Activated CD4-positive, alpha-beta T cell treated with anti-CD3 and anti-CD28 coated beads, Interleukin-2, Interleukin-4, amounts not matched to agents 100 ng/mL and 50 ng/mL, durations not matched to agents 16 hours and 8 hours (primary cell): Measurements from ENCODE around the gene STX16.
"Not testable (repeated sequence)": the region's sequence is repeated elsewhere in the genome, so short reads cannot be mapped to it uniquely, and the experiment has no call there.

Experiments
- DNase-seq: peaks from one replicate; pipeline ENCODE4 v3.0.0-alpha.2; 2020; ENCODE audit warnings: low spot score

The STX16 gene

GRCh38 chr20:58637466-58638213 lies 13.4 kb upstream of the STX16 start:
- no peak for DNase-seq

DNA sequence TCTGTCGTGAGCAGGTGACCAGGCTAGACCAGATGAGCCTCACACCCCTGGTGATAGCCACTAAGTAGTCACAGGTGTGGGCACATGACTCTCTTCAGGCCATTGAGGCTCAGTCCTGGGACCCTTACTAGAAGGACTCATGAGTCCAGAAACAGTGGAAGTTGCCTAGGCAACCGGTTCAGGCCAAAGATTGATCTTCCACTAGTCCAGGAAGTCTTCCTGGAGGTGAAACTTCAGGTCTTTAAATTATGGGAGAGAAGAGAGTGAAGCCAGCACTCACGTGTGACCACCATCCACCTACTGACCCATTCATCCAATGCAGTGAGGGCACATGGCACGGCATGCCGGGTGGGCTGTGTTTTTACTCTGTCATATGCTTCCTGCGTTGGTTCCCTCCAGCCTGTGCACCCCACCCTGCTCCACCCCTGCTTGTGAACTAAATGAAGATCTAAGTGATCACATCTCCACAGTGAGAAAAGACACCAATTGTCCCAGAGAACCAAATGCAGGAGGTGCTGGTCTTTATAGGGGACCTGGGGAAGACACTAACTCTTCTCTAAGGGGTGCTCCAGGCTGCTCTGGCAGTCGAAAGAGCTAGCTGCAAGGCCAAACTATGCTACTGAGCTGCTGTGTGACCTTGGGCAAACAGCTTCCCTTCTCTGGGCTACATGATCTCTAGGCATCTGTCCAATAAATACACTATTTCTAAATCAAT lies 12.5 kb upstream of the STX16 start:
- no peak for DNase-seq

DNA sequence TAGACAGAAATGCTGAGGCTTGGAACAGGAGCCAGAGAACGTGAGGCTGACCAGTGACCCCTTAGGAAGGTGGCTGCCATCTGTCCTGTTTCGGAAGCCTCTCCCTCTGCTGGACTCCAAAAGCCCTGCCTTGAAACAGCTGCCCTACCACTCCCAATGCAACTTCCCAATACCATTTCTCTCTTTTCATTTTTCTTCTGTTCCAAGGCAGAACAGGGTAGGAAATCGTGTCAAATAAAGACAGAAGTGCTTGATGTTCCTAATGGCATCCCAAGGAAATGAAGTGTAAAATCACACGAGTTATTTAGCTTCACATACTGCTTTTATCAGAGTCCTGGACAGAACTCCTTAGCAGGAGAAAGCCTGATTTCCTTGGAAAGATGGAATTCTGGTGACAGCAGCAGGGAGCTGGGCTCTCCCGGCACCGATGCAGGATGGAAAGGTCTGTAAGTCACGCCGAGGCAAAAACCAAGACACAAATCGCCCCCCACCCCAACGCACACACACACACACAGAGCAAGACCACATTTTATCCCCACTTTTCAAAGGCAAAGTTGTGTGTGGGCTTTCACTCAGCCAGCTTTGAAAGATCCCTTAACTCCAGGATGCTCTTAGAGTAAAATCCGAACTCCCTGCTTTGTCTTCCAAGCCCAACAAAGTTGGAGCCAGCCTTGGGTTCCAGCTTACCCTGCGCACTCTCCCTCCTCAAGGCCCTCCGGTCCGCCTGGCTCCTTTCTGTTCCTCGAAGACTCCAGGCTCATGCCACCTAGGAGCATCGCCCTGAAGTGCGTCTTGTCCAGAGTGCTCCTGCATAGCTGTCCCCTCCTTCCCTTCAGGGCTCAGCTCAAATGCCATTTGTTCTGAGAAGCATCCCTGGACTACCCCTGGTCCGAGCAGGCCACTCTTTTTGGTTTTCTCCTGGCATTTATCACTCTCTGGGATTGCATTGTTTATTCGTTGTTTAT lies 11.6 kb upstream of the STX16 start:
- no peak for DNase-seq

- no peak for DNase-seq
These were observed 10.6 kb upstream of the STX16 start for GRCh38 chr20:58640446-58640845.

- DNase-seq, result no peak
These were observed 8.6 kb upstream of the STX16 start for GRCh38 chr20:58642441-58642840.

- DNase-seq, result not testable (repeated sequence)
These were observed 8.2 kb upstream of the STX16 start for GRCh38 chr20:58642896-58643295.

GRCh38 chr20:58645412-58645968 lies 5.6 kb upstream of the STX16 start:
- no peak for DNase-seq

DNA sequence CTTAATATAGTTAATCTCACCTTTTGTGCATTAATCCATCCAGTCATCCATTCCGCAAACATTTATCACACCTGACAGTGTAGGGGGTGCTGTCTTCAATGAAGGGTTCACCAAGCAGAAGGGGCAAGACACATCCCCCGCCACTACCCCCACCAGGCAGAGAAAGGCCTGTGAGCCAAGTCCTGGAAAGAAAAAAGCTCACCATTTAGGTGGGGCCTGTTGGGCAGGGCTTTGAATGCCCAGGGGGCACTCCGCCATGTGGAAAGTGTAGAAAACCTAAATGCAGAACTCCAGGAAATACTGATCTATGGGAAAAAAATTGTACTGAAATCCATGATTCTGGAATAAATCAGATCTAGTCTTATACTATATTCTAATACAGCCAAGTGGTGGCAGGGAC lies 4.8 kb upstream of the STX16 start:
- no peak for DNase-seq

- DNase-seq, result no peak
These were observed 4.4 kb upstream of the STX16 start for GRCh38 chr20:58646703-58647102.

- no peak for DNase-seq
These were observed 3.8 kb upstream of the STX16 start for GRCh38 chr20:58647162-58647795.

DNA sequence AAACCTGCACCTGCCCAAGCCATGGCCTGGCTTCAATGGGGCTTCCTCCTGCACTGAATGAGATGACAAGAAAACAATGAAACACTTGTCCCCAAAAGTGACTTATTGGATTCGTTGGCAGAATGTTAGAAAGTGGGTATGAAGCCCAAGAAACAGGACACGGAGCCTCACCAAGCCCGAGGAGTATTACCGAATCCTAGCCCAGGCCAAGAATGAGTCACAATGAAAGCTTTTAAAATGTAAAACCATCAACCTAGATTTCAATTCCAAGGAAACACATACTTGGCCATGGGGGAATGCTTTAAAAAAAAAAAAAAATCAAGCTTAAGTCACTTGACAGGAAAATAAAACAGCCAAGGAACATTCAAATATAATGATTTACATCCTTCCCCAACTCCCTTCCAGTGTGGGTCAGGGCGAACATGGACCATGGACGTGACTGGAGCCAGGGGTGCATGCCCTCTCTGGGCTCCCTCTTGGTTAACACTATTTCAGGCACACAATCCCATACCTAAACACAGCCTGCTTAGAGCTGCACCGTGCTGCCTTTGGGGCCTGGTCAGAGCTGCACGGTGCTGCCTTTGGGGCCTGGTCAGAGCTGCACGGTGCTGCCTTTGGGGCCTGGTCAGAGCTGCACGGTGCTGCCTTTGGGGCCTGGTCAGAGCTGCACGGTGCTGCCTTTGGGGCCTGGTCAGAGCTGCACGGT lies 3.1 kb upstream of the STX16 start:
- no peak for DNase-seq

GRCh38 chr20:58648502-58648825 lies 2.6 kb upstream of the STX16 start:
- not testable (repeated sequence) for DNase-seq

DNA sequence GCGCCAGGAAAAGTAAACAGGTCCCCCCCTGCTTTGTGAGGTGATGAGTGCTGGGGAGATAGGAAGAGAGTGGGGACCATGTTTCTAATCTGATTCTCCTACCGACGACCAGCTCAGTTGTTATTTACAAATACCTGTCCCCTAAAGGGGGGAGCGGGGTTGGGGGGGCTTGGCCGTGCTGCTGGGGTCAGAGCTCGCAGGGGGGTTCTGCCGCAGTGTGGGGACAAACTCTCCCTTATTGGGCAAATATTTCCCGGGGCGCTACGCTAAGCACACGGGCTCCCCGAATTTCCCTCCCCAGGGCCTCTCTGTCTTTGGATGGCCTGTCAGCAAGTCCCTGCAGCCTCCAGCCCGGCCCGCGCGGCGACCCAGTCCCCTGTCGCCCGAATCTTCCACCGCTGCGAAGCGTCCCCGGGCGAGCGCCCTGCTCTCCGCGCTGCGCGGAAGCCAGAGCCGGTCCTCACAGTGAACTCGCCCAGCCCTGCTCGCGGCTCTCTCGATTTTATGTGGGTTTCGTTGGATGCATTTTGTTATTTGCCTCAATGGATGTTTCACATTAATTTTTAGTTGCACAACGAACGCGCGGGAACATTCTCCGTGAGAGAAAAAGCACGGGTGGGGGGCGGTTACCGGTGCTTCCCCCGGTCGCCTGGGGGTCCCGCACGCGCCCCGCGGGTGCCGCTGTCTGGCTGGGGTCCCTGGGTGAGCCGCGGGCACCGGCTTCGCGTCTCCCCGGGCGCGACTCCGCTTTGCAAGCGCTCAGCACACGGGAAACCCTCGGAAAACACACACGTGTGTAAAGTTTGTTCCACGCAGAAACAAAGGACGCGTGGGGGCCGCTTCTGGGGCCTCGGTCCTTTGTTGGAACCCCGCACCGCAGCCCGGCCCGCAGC lies 1.5 kb upstream of the STX16 start:
- peak; percentile 27 for DNase-seq

DNA sequence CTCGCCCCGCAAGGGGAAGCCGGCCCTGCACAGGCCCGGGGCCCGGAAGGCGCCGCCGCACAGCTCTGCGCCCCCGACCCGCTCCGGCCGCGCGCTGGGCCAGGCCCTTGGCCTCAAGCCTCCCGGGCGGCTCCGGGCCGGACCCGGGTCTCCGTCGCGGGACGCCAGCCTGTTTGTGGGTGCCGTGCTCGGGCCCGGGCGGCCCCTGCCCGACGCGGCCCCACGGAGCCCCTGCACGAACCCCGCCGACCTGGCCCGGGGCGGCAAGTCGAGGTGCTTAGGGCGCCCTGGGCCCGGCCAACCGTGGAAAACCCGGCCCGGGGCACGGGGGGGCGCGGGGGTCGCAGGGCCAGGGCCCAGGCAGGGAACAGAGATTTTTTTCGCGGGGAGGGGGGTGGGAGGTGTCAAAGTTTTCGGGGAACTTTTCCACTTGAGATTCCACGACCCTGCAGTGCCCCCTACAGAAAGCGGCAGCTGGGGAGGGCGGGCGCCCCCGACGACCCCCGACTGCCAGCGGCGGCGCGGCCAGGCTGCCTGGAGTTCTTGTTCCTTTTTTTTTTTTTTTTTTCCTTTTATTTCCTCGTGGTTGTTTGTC lies 805 bp upstream of the STX16 start:
- no peak for DNase-seq

DNA sequence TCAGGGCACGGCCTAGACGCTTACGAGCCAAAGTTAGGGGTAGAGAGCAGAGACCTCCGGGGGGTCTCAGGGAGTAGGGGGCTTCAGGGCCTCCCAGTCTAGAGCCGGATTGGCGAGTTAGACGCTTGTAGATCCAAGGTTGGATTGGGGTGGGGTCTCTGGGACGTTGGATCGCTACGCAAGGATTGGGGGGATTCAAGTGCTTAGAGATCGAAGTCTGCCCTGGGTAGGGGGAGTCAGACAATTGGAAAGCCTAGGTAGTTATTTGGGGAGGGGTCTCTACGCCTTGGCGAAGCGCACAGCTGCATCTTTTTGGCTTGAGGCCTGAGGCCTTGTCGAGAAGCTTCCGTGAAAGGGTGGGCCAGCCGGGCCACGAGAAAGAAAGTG lies 469 bp downstream of the STX16 start:
- no peak for DNase-seq

- peak; percentile 64 for DNase-seq
These were observed 993 bp downstream of the STX16 start for GRCh38 chr20:58651946-58652605.

- no peak for DNase-seq
These were observed 1.7 kb downstream of the STX16 start for GRCh38 chr20:58652606-58653294.

DNA sequence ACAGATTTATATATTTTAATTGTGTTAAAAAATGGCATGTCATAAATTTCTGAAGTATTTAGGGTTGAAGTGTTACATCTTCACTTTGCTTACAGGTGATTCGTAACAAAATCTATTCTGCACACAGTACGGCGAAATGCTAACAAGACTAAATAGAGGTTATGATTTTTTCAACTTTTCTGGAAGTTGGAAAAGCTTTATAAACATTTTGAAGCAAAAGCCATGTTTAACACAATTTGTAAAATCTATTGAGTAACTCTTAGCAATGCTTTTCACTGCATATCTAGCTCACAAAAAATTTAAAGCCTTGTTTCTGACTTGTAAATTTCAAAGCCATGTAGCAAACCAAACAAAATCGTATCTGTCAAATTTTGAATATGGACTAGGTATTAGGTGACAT lies 3.3 kb downstream of the STX16 start:
- no peak for DNase-seq
